Adrenal gland (tissue), 5 donors: ENCODE results near the gene UBE2L5.

Experiments used
- CTCF ChIP-seq, 6 experiments: fragments of 450-650 bp in 4 of 6; fragments of 200-600 bp in 2 of 6; sonication (generic) in 1 of 6; IDR thresholded peaks; 1 replicate in 5 of 6; 2 replicates in 1 of 6; pipeline versions ENCODE4 v1.5.1 to v1.8.0; 2016 to 2021; ENCODE audit warnings: antibody characterized with exemption in 6 of 6, mild to moderate bottlenecking in 2 of 6, moderate library complexity in 1 of 6
- POLR2A ChIP-seq, 2 donors: fragments of 450-650 bp; IDR thresholded peaks; one replicate each; pipeline ENCODE4 v1.6.1; 2017; ENCODE audit warnings: antibody characterized with exemption in 2 of 2, mild to moderate bottlenecking in 2 of 2, moderate library complexity in 1 of 2
- donor health status: DM: no; HTN: no; CAD: no.

DNA sequence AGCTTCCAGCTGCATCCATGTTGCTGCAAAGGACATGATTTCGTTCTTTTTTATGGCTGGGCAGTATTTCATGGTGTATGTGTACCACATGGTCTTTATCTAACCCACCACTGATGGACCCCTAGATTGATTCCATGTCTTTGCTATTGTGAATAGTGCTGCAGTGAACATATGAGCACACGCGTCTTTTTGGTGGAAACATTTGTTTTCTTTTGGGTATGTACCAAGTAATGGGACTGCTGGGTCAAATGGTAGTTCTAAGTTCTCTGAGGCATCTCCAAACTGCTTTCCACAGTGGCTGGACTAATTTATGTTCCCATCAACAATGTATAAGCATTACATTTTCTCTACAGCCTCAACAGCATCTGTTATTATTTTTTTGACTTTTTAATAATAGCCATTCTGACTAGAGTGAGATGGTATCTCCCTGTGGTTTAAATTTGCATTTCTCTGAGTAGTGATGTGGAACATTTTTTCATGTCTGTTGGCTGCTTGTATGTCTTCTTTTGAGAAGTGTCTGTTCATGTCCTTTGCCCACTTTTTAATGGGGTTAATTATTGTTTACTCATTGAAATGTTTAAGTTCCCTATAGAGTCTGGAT is 6.8 kb upstream of the UBE2L5 start:
- TF ChIP-seq CTCF (IDR thresholded peaks at IDR 0.05), result no peak
- no peak for TF ChIP-seq POLR2A (IDR thresholded peaks at IDR 0.05)
